SK-N-SH (cell line): Measurements from ENCODE around the gene TMEM131L. TPM values are rescaled to one million over a fixed set of nuclear protein-coding genes. Genes with fewer than 3 reads are reported as not detected.

ENCODE experiments used
- CTCF ChIA-PET: fragments of 300-600, 350-600 bp; formaldehyde crosslinking; extraction: SDS; loops from one replicate; lab custom pipeline; 2021; lab: Yijun Ruan, JAX
- POLR2A ChIA-PET: fragments of 350-600 bp; sonication (Branson Sonifier 250); formaldehyde crosslinking; extraction: SDS; loops from one replicate; lab custom pipeline; 2020; ENCODE audit warnings: antibody characterized with exemption, inconsistent platforms; lab: Yijun Ruan, JAX
- DNase-seq: peaks from one replicate; pipeline ENCODE4 v3.0.0; 2012
- H2AFZ ChIP-seq: fragments of 200-600 bp; sonication (generic); 2 replicates; pipeline ENCODE4 v1.8.1; 2016; ENCODE audit warnings: antibody characterized with exemption, mild to moderate bottlenecking, low read depth
- H3F3A ChIP-seq: fragments of 200-600 bp; sonication (generic); replicated peaks from 2 replicates; pipeline ENCODE3; 2016; ENCODE audit warnings: antibody characterized with exemption, mild to moderate bottlenecking; ENCODE audit not compliant: insufficient read depth
- H3K27ac ChIP-seq, 2 experiments: fragments of 200-500 bp in 1 of 2; fragments of 200-600 bp in 1 of 2; sonication (Bioruptor generic) in 1 of 2; sonication (generic), shearing (Covaris generic) in 1 of 2; 2 replicates each; pipeline versions ENCODE4 v1.5.1 to v1.6.1; 2014 to 2016; ENCODE audit warnings: low read depth in 2 of 2, inconsistent platforms in 1 of 2, low read length in 1 of 2, mild to moderate bottlenecking in 1 of 2, mixed read lengths in 1 of 2
- H3K27me3 ChIP-seq: fragments of 200-600 bp; sonication (generic), shearing (Covaris generic); 2 replicates; pipeline ENCODE4 v1.6.1; 2016; ENCODE audit warnings: mixed run types; ENCODE audit not compliant: insufficient read depth
- H3K36me3 ChIP-seq, 2 experiments: fragments of 200-500 bp in 1 of 2; fragments of 200-600 bp in 1 of 2; sonication (Bioruptor generic) in 1 of 2; sonication (generic) in 1 of 2; replicated peaks in 1 of 2; 2 replicates each; pipeline versions ENCODE3 to v1.5.1; 2014 to 2016; ENCODE audit warnings: low read length in 1 of 2, mild to moderate bottlenecking in 1 of 2; ENCODE audit not compliant: insufficient read depth in 2 of 2, control insufficient read depth in 1 of 2
- H3K4me1 ChIP-seq, 2 experiments: fragments of 200-500 bp in 1 of 2; fragments of 200-600 bp in 1 of 2; sonication (Bioruptor generic) in 1 of 2; sonication (generic), shearing (Covaris generic) in 1 of 2; 2 replicates each; pipeline versions ENCODE4 v1.5.1 to v1.6.1; 2014 to 2016; ENCODE audit warnings: low read depth in 1 of 2, low read length in 1 of 2, mixed run types in 1 of 2; ENCODE audit not compliant: insufficient read depth in 2 of 2, control insufficient read depth in 1 of 2
- H3K4me2 ChIP-seq: fragments of 200-600 bp; sonication (generic), shearing (Covaris generic); 2 replicates; pipeline ENCODE4 v1.6.1; 2017; ENCODE audit warnings: mixed run types
- H3K4me3 ChIP-seq, 2 experiments: fragments of 200-500 bp in 1 of 2; fragments of 200-600 bp in 1 of 2; sonication (Bioruptor generic) in 1 of 2; sonication (generic), shearing (Covaris generic) in 1 of 2; 2 replicates each; pipeline versions ENCODE4 v1.5.1 to v1.8.1; 2014 to 2016; ENCODE audit warnings: low read depth in 2 of 2, inconsistent platforms in 1 of 2, low read length in 1 of 2, mild to moderate bottlenecking in 1 of 2, mixed read lengths in 1 of 2, moderate library complexity in 1 of 2
- H3K79me2 ChIP-seq: fragments of 200-600 bp; sonication (generic); 2 replicates; pipeline ENCODE4 v1.8.1; 2017; ENCODE audit warnings: mild to moderate bottlenecking; ENCODE audit not compliant: insufficient read depth
- H3K9ac ChIP-seq: fragments of 200-600 bp; sonication (generic); 2 replicates; pipeline ENCODE4 v1.6.1; 2017; ENCODE audit warnings: mixed run types
- H3K9me2 ChIP-seq: fragments of 200-600 bp; sonication (generic); 2 replicates; pipeline ENCODE4 v1.6.1; 2017; ENCODE audit warnings: mixed run types
- H3K9me3 ChIP-seq: fragments of 200-600 bp; sonication (generic); 2 replicates; pipeline ENCODE4 v1.6.1; 2017; ENCODE audit warnings: mixed run types, mild to moderate bottlenecking, moderate library complexity
- H4K20me1 ChIP-seq: fragments of 200-600 bp; sonication (generic); 2 replicates; pipeline ENCODE4 v1.6.1; 2017; ENCODE audit warnings: mild to moderate bottlenecking, mixed run types; ENCODE audit not compliant: insufficient read depth
- CTCF ChIP-seq: fragments of 200-600 bp; sonication (generic); IDR thresholded peaks from 2 replicates; pipeline ENCODE4 v1.6.1; 2017; ENCODE audit warnings: antibody characterized with exemption, mild to moderate bottlenecking, moderate library complexity
- ELF1 ChIP-seq: IDR thresholded peaks from 2 replicates; pipeline ENCODE4 v1.4.0; 2012
- EP300 ChIP-seq, 2 experiments: IDR thresholded peaks; 2 replicates each; pipeline versions ENCODE4 v1.4.0 to v1.6.1; 2012; ENCODE audit warnings: borderline replicate concordance in 1 of 2, low read depth in 1 of 2, low read length in 1 of 2
- EZH2phosphoT487 ChIP-seq: fragments of 200-600 bp; sonication (generic); IDR thresholded peaks from 2 replicates; pipeline ENCODE4 v1.6.1; 2017; ENCODE audit warnings: low read depth, mixed run types, mild to moderate bottlenecking, antibody characterized with exemption, moderate library complexity, borderline replicate concordance
- FOSL2 ChIP-seq: IDR thresholded peaks from 2 replicates; pipeline ENCODE4 v1.4.0; 2012; ENCODE audit warnings: low read depth, mild to moderate bottlenecking, moderate library complexity, borderline replicate concordance
- JUND ChIP-seq: IDR thresholded peaks from 2 replicates; pipeline ENCODE4 v1.4.0; 2012
- MAX ChIP-seq: IDR thresholded peaks from 2 replicates; pipeline ENCODE4 v1.4.0; 2012; ENCODE audit warnings: low read depth
- MEF2A ChIP-seq: IDR thresholded peaks from 2 replicates; pipeline ENCODE4 v1.4.0; 2012; ENCODE audit warnings: low read depth, borderline replicate concordance
- MXI1 ChIP-seq: IDR thresholded peaks from 2 replicates; pipeline ENCODE4 v1.6.1; 2012; ENCODE audit warnings: mild to moderate bottlenecking, low read depth, low read length, improper control_type of control experiment
- NFIC ChIP-seq: IDR thresholded peaks from 2 replicates; pipeline ENCODE4 v1.4.0; 2012; ENCODE audit warnings: borderline replicate concordance
- NRF1 ChIP-seq: IDR thresholded peaks from 2 replicates; pipeline ENCODE4 v1.6.1; 2012; ENCODE audit warnings: low read depth, mild to moderate bottlenecking, low read length
- PBX3 ChIP-seq: IDR thresholded peaks from 2 replicates; pipeline ENCODE4; 2012
- POLR2AphosphoS5 ChIP-seq: IDR thresholded peaks from 2 replicates; pipeline ENCODE4 v1.6.1; 2012; ENCODE audit warnings: low read depth, low read length
- RFX5 ChIP-seq: IDR thresholded peaks from 2 replicates; pipeline ENCODE4 v1.6.1; 2012; ENCODE audit warnings: mild to moderate bottlenecking, improper control_type of control experiment, low read length
- SIN3A ChIP-seq: IDR thresholded peaks from 2 replicates; pipeline ENCODE4 v1.6.1; 2012; ENCODE audit warnings: low read depth, mild to moderate bottlenecking, low read length, moderate library complexity, borderline replicate concordance
- SMC3 ChIP-seq: IDR thresholded peaks from 2 replicates; pipeline ENCODE4 v1.6.1; 2012; ENCODE audit warnings: low read depth, low read length, improper control_type of control experiment
- TCF12 ChIP-seq: IDR thresholded peaks from 2 replicates; pipeline ENCODE4 v1.4.0; 2012
- USF2 ChIP-seq: fragments of 150-350 bp; IDR thresholded peaks from 2 replicates; pipeline ENCODE4 v1.6.1; 2017; ENCODE audit warnings: antibody characterized with exemption, low read length, low read depth, borderline replicate concordance
- YY1 ChIP-seq: IDR thresholded peaks from 2 replicates; pipeline ENCODE4 v1.4.0; 2012; ENCODE audit warnings: low read depth, mild to moderate bottlenecking
- WGBS: methylation state at CpG from one replicate; pipeline ENCODE4 v1.1.6; 2017; ENCODE audit warnings: low lambda C conversion rate; 5-methylcytosine and 5-hydroxymethylcytosine counted together
- polyA plus RNA-seq, 3 experiments: library from polyadenylated mRNA; depleted of rRNA; stranded (reverse); fragments of >200 nt; gene quantifications; 2 replicates each; pipeline ENCODE4 v1.2.3, GENCODE V29; 2012

TMEM131L gene
- polyA plus RNA-seq, 1 of the 3 experiments (the other 2 are of a cell fraction): 6.2 TPM

GRCh38 chr4:153676486-153676885 is 210.3 kb downstream of the TMEM131L start:
- no peak for DNase-seq
- Histone ChIP-seq H3K4me3 (no peak overlapping the region; a peak in 1 of 4 replicates), H3K9me2 (no peaks in the 10 kb centered on the region), H3K4me1 (peaks cover 0 to 4% of the 10 kb centered on the region in 2 experiments; a peak in 1 of 4 replicates), H3K4me2 (peak overlapping the region; percentile 58; the same call in 1 of the 2 replicates), H3F3A (peaks cover 12% of the 10 kb centered on the region)
- POLR2A ChIA-PET: no interaction called here
- CTCF ChIA-PET: interaction anchor here (0.9 kb wide), 1 partner anchor 20 kb away, joined by 3 read pairs; no protein-coding TSS in a partner anchor
- peak; percentile 80; the same call in 1 of the 2 replicates for TF ChIP-seq FOSL2
- TF ChIP-seq YY1: peak; percentile 42; the same call in 1 of the 2 replicates
- no peak; the same call in 1 of the 2 replicates for TF ChIP-seq MAX
- no peak for TF ChIP-seq SIN3A
- TF ChIP-seq TCF12: peak; percentile 50; the same call in 1 of the 2 replicates
- no peak for TF ChIP-seq EZH2phosphoT487
- TF ChIP-seq SMC3: no peak
- TF ChIP-seq MXI1: no peak
- TF ChIP-seq MEF2A: peak; percentile 58; the same call in 1 of the 2 replicates
- TF ChIP-seq PBX3: peak; percentile 66
- no peak for TF ChIP-seq USF2
- TF ChIP-seq CTCF: no peak
- 0 out of 2 replicates have a peak, but pooled peaks have one; percentile 10 for TF ChIP-seq ELF1
- peak; percentile 78 for TF ChIP-seq JUND
- TF ChIP-seq NRF1: no peak
- TF ChIP-seq RFX5: no peak
- TF ChIP-seq POLR2AphosphoS5: 0 out of 2 replicates have a peak, but pooled peaks have one; percentile 7
- peak in 1 of 2 experiments; percentile 72; a peak in 2 of 4 replicates for TF ChIP-seq EP300 (IDR thresholded peaks at IDR 0.05; ENCODE audit: borderline replicate concordance in 1 of 2, low read depth in 1 of 2, low read length in 1 of 2)
- 0 out of 2 replicates have a peak, but pooled peaks have one; percentile 32 for TF ChIP-seq NFIC
- TF ChIP-seq, all 33 proteins: peak for 10
- 6% methylated on average over 5 of the region's 5 CpGs for WGBS
- Histone ChIP-seq H2AFZ (peak overlapping the region; percentile 42; the same call in 1 of the 2 replicates), H3K27me3 (0 out of 2 replicates have a peak, but pooled peaks cover 6% of the 10 kb centered on the region), H3K27ac (peak overlapping the region in 1 of 2 experiments; percentile 93; a peak in 2 of 4 replicates), H3K79me2 (no peaks in the 10 kb centered on the region), H3K9me3 (peaks cover 6% of the 10 kb centered on the region; the same call in 1 of the 2 replicates), H4K20me1 (no peaks in the 10 kb centered on the region; the same call in 1 of the 2 replicates), H3K9ac (peak overlapping the region; percentile 42; the same call in 1 of the 2 replicates), H3K36me3 (no peaks in the 10 kb centered on the region)
